Anterior cingulate cortex (tissue), 58 donors: ENCODE data around the gene SLC13A3.

Experiments
- DNase-seq, 58 donors: peaks; one replicate each; lab custom pipeline; 2025; lab: John Stamatoyannopoulos, UW

SLC13A3 gene

GRCh38 chr20:46657618-46658017 lies 6.4 kb upstream of the SLC13A3 start:
- no peak for DNase-seq

DNA sequence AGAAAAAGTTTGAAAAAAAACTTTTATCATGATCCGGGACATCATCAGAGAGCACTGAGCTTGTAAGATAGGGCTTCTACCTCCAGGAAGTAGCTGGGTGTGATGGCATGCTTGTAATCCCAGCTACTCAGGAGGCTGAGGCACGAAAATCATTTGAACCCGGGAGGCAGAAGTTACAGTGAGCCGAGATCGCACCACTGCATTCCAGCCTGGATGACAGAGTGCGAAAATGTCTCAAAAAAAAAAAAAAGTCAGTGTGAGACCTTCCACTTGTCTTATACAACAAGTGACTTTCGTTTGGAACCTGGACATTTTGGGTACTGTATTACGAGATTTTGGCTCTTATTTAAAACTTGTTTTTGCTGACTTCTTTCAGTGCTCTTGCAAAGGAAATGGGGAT lies 5.9 kb upstream of the SLC13A3 start:
- DNase-seq = no peak

GRCh38 chr20:46652699-46653098 lies 1.4 kb upstream of the SLC13A3 start:
- DNase-seq = no peak

- DNase-seq = no peak
Observed at GRCh38 chr20:46650575-46651090, 626 bp downstream of the SLC13A3 start.

GRCh38 chr20:46649965-46650542 lies 1.2 kb downstream of the SLC13A3 start:
- DNase-seq = no peak

DNA sequence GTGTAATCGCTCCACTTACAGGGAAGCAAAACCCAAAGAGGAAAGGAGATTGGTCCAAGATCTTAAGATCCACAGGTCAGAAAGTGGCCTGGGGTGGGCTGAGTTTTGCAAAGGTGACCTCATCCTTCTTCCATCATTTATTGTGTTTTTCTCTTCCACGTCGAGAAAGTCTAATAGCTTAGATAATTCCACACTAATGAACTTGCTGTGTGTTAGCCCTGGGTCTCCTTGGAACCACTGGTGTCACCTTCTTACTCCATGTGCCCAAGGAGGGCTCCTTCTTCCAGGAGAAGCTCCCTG lies 1.7 kb downstream of the SLC13A3 start:
- DNase-seq = no peak

GRCh38 chr20:46648903-46649649 lies 2.2 kb downstream of the SLC13A3 start:
- DNase-seq = no peak

- peak in 13 of 58 donors; percentile 2 to 62 (median 32) for DNase-seq
Observed at GRCh38 chr20:46647469-46647868, 3.8 kb downstream of the SLC13A3 start.

- no peak for DNase-seq
Observed at GRCh38 chr20:46646659-46647380, 4.4 kb downstream of the SLC13A3 start.

DNA sequence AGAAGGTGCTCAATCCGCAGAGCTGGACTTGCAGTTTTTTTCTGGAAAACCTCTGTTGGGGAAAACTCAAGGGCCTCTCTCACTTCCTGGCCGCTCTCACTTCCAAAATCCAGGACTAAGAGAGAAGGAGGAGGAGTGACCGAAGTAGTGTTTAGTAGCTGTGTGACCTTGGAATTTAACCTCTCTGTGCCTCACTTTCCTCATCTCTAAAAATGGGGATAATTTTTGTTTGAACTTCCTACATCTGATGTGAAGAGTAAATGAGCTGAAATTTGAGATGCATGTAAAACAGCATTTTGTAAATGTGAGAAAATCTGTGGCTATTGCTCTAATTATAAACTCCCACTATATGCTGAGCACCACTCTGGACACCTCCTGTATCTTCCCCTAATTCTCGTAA lies 5.1 kb downstream of the SLC13A3 start:
- no peak for DNase-seq

DNA sequence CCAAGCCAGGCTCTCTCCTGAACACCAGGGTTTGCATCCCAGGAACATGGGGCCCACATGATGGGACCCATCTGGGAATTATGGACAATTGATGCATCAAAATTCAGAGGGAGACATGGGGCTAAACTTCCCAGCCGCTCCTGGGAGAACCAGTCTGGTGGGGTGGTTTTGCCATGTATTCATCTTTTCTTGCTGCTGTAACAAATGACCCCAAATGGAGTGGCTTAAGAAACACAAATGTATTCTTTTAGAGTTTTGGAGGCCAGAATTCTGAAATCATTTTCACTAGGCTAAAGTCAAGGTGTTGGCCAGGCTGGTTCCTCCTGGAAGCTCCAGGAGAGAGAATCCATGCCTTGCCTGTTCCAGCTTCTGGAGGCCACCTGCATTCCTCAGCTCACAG lies 6.5 kb downstream of the SLC13A3 start:
- DNase-seq = no peak

- no peak for DNase-seq
Observed at GRCh38 chr20:46644160-46644559, 7.1 kb downstream of the SLC13A3 start.

DNA sequence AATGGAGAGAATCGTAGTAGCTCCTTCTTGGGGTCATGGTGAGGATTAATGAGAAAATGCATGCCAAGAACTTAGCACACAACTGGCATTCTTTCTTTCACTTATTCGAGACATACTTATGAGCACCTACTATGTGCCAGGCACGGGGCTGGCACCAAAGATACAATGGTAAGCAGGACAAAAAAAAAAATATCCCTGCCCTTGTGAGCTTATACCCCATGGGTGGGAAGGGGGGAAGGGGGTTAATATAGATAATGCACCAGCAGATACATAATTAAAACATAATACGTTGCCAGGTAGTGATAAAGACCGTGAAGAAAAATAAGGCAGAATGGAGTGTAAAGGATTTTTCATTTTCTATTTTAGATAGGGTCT lies 8.3 kb downstream of the SLC13A3 start:
- no peak for DNase-seq

- no peak for DNase-seq
Observed at GRCh38 chr20:46642265-46642968, 8.8 kb downstream of the SLC13A3 start.

DNA sequence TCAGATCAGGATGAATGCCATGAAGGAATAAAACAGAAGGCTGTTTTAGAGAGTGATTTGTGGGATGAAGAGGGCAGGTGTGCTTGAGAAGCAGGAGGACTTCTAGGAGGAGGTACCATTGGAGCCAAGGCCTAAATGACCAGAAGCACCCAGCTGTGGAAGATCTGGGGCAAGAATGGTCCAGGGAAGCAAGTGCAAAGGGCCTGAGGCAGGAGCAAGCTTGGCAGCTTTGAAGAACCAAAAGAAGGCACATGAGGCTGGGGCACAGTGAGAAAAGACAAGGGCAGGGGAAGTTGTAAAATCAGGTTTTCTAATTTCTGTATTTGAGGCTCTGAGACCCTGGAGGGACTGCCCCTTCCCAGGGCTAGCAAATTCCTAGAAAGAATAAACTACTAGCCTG lies 9.8 kb downstream of the SLC13A3 start:
- DNase-seq = no peak

DNA sequence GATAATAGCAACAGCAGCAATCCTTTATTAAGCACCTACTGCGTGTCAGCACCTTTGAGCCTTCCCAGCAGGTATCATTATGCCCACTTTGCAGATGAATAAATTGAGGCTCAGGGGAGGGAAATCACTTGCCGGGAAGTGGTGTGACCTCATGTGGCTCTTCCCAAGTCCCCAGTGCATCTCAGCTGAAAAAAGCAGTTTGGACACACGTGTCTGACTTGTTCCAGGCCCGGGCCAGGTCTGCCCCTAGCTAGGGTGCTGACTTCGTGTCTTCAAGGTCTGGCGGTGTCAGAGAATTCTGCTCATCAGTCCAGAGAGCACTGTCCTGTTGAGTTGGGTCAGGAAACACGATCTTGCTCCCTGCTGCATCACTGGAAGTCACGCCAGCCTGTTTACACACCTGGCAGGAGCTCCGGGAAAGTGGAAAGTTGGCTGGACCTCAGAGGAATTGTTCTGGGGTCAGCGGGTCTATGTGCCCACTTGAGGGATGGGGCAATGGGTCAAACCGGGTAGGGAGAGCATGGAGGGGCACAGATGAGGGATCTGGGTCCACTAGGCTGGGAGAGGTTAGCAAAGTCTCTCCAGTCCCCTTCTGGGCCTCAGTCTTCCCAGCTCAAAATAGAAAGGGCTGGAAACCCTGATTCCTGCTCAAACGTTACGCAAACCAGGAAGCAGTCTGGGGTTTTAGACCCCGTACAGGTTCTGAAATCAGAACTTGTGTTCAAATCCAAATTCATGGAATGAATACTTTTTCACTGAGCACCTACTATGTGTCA lies 10.5 kb downstream of the SLC13A3 start:
- no peak for DNase-seq

DNA sequence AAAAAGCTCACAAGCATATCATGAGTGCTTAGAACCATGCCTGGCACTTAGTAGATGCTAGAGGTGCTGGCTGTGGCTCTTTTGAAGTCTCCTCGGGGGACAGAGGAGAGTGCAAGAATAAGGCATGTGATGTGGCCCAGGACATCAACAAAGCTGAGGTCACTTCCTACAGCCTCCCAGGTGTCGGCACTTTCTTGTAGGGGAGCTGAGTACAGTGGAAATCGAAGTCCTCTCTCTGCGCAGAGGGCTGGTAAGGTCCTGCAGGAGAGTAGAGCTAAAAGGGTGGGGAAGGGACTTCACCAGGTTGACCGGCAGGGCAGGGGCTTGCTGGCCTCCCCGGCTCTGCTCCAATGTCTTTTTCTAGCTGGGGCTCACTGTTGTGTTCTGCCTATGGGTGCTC lies 11.2 kb downstream of the SLC13A3 start:
- no peak for DNase-seq

DNA sequence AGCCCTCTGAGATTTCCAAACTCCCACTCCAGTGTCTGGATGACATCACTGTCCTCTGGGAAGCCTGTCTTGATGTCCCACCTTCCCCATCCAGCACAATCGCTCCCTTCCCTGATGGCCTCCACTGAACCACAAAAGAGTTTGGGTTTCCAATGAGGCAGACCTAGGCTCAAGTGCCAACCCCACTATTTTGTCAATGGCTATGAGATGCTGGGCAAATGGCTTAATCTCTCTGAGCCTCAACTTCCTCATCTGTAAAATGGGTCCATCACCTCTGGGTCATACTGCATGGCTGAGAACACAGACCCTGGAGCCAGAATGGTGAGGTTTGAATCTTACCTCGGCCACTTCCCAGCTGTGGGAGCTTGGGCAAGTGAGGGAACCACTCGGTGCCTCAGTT lies 11.7 kb downstream of the SLC13A3 start:
- no peak for DNase-seq

- no peak for DNase-seq
Observed at GRCh38 chr20:46638898-46639274, 12.4 kb downstream of the SLC13A3 start.

DNA sequence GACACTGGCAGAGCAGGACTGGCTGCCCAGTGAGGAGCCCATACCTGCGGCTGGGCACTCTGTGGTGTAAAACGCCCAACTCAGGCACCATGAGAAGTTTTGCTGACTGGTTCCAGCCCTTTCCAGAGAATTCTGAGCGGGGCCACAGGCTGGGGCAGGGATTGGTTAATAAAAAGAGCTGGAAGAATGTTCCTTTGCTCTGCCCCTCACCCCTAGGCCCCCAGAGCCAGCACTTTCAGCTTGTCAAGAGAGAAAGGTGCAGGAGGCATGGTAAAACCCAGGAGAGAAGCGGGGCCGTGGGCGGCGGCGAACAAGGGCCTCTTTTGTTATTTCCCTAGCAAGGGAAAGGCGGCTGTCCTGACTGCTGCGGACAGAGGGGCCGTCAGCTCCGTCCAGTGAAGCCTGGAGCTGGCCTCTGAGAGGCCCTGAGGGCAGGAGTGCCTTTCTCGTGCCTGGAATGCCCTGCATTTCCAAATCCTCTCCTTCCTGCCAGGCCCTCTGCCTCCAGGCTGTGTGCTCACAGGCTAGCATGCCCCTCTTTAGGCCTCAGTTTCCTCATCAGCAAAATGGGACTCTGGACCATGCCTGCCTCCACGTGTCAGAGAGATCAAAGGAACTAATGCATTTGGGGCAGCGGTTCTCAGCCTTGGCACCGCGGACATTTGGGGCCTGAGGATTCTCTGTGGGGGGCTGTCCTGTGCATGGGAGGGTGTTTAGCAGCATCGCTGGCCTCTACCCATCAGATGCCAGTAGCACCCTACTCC lies 12.9 kb downstream of the SLC13A3 start:
- peak in 32 of 58 donors; percentile 8 to 71 (median 36) for DNase-seq
